Transverse colon (tissue), 4 donors: ENCODE results near the gene TMEM107. TPM values are rescaled to one million over a fixed set of nuclear protein-coding genes. Genes with fewer than 3 reads are reported as not detected.

Experiments
- DNase-seq: peaks from one replicate; pipeline ENCODE4 v3.0.0-alpha.2; 2019
- H3K27ac ChIP-seq, 4 donors: fragments of 200-600 bp; sonication (generic); 2 replicates each; pipeline ENCODE4 v1.5.1; 2016 to 2018; ENCODE audit warnings: inconsistent platforms in 4 of 4
- H3K27me3 ChIP-seq: fragments of 200-600 bp; sonication (generic); 2 replicates; pipeline ENCODE4 v1.5.1; 2017; ENCODE audit warnings: inconsistent platforms
- H3K36me3 ChIP-seq, 4 donors: fragments of 200-600 bp; sonication (generic); 2 replicates each; pipeline ENCODE4 v1.5.1; 2017 to 2019; ENCODE audit warnings: inconsistent platforms in 4 of 4
- H3K4me1 ChIP-seq, 4 donors: fragments of 200-600 bp; sonication (generic); 2 replicates each; pipeline ENCODE4 v1.5.1; 2017 to 2020; ENCODE audit warnings: inconsistent platforms in 4 of 4
- H3K4me3 ChIP-seq, 4 donors: fragments of 200-600 bp; sonication (generic); 1 replicate in 1 of 4; 2 replicates in 3 of 4; pipeline versions ENCODE4 v1.5.1 to v1.6.1; 2017 to 2019; ENCODE audit warnings: inconsistent platforms in 4 of 4
- H3K9me3 ChIP-seq, 2 donors: fragments of 200-600 bp; sonication (generic); 2 replicates each; pipeline ENCODE4 v1.5.1; 2017 to 2019; ENCODE audit warnings: inconsistent platforms in 2 of 2
- CTCF ChIP-seq, 5 experiments: fragments of 200-600 bp in 3 of 5; fragments of 450-650 bp in 2 of 5; sonication (generic) in 3 of 5; IDR thresholded peaks; 1 replicate in 2 of 5; 2 replicates in 3 of 5; pipeline ENCODE4 v1.5.1; 2016 to 2017; ENCODE audit warnings: antibody characterized with exemption in 5 of 5, inconsistent platforms in 3 of 5, mild to moderate bottlenecking in 2 of 5, moderate library complexity in 1 of 5
- EP300 ChIP-seq: sonication (generic); formaldehyde crosslinking; IDR thresholded peaks from one replicate; pipeline ENCODE4 v1.6.1; 2017; ENCODE audit warnings: antibody characterized with exemption, low read depth
- POLR2A ChIP-seq: fragments of 450-650 bp; IDR thresholded peaks from one replicate; pipeline ENCODE4 v1.6.1; 2016; ENCODE audit warnings: antibody characterized with exemption, mild to moderate bottlenecking, moderate library complexity
- POLR2AphosphoS5 ChIP-seq, 3 donors: sonication (generic); formaldehyde crosslinking; IDR thresholded peaks; one replicate each; pipeline ENCODE4 v1.6.1; 2016; ENCODE audit warnings: antibody characterized with exemption in 3 of 3
- WGBS, 2 donors: methylation state at CpG; one replicate each; pipeline ENCODE4 v1.1.5; 2018; ENCODE audit warnings: low coverage in 1 of 2; 5-methylcytosine and 5-hydroxymethylcytosine counted together
- in situ Hi-C, 4 donors: fragments of 200-750 bp; cut with MboI; loops; one replicate each; pipeline versions ENCODE4 v1.15.0 to v1.15.1; 2017; ENCODE audit warnings: low sequenced_read_pairs in 3 of 4, low pct_ligation_motif_present in 1 of 4, low pct_unique_long_range_greater_than_20kb in 1 of 4
- intact Hi-C: fragments of 100-400 bp; cut with DNase I; formaldehyde crosslinking; loops from one replicate; pipeline ENCODE4 v1.15.1; 2023; ENCODE audit warnings: low total_unique reads
- total RNA-seq, 4 donors: library from RNA; depleted of rRNA; stranded (reverse); fragments of >200 nt; gene quantifications; one replicate each; pipeline ENCODE4 v1.1.0, GENCODE V29; 2016

Gene TMEM107
- total RNA-seq, 4 donors from 2014 or later: 1.5 to 74.6 (median 18.3) TPM

GRCh38 chr17:8141741-8142140 is 34.4 kb downstream of the TMEM107 start:
- H3K36me3 ChIP-seq: peaks cover 0 to 70% (median 36%) of the 10 kb centered on the region in 4 donors
- intact Hi-C loops: no loop called here
- 81 to 90% methylated on average over 2 to 11 of the region's 11 CpGs for WGBS, 2 donors
- H3K27me3 ChIP-seq: no peaks in the 10 kb centered on the region
- H3K4me3 ChIP-seq: no peak overlapping the region
- in situ Hi-C loops: loop anchor here in 1 of 4 donors (25.0 kb wide), 1 partner anchor 904 kb away; the partner anchor contains the start of genes DVL2, GABARAP and PHF23
- DNase-seq: no peak
- H3K27ac ChIP-seq: peak overlapping the region; percentile 4 to 93 (median 20)
- no peaks in the 10 kb centered on the region for H3K9me3 ChIP-seq
- TF ChIP-seq POLR2AphosphoS5 (IDR thresholded peaks at IDR 0.05) (peak in 1 of 3 donors; percentile 16), EP300 (no peak)
- peaks cover 7 to 27% (median 19%) of the 10 kb centered on the region in 4 donors for H3K4me1 ChIP-seq

- 92% methylated on average over 7 of the region's 7 CpGs; no CpG with 5 or more reads in 1 of the 2 donors for WGBS, 2 donors
- in situ Hi-C loops (loop anchor here in 1 of 4 donors (25.0 kb wide), 1 partner anchor 904 kb away; the partner anchor contains the start of genes DVL2, GABARAP and PHF23), intact Hi-C loops (no loop called here)
- Histone ChIP-seq H3K4me1 (peaks cover 7 to 27% (median 19%) of the 10 kb centered on the region in 4 donors), H3K27me3 (no peaks in the 10 kb centered on the region), H3K9me3 (no peaks in the 10 kb centered on the region), H3K36me3 (peaks cover 0 to 64% (median 33%) of the 10 kb centered on the region in 4 donors), H3K4me3 (no peak overlapping the region), H3K27ac (peak overlapping the region in 3 of 4 donors; percentile 89 to 93 (median 92))
- TF ChIP-seq CTCF (IDR thresholded peaks at IDR 0.05): no peak
- peak in 1 of 3 donors; percentile 5 for TF ChIP-seq POLR2AphosphoS5 (IDR thresholded peaks at IDR 0.05)
- no peak for TF ChIP-seq POLR2A
- no peak for TF ChIP-seq EP300
- no peak for DNase-seq
Observed at GRCh38 chr17:8141045-8141444, 35.1 kb downstream of the TMEM107 start.

- H3K9me3 ChIP-seq: no peaks in the 10 kb centered on the region
- H3K4me1 ChIP-seq: peaks cover 7 to 27% (median 19%) of the 10 kb centered on the region in 4 donors
- intact Hi-C loops: no loop called here
- peak overlapping the region; percentile 86 to 93 (median 90) for H3K27ac ChIP-seq
- peak in 1 of 3 donors; percentile 6 for TF ChIP-seq POLR2AphosphoS5 (IDR thresholded peaks at IDR 0.05)
- TF ChIP-seq POLR2A: no peak
- no peak for TF ChIP-seq CTCF (IDR thresholded peaks at IDR 0.05)
- 88 to 89% methylated on average over 4 to 18 of the region's 18 CpGs for WGBS, 2 donors
- no peak overlapping the region for H3K4me3 ChIP-seq
- H3K36me3 ChIP-seq: peaks cover 0 to 57% (median 27%) of the 10 kb centered on the region in 4 donors
- in situ Hi-C loops: loop anchor here in 1 of 4 donors (25.0 kb wide), 1 partner anchor 903 kb away; the partner anchor contains the start of genes DVL2, GABARAP and PHF23
- no peak for DNase-seq
- H3K27me3 ChIP-seq: no peaks in the 10 kb centered on the region
Observed at GRCh38 chr17:8140065-8141029, 35.8 kb downstream of the TMEM107 start.

- WGBS, 2 donors: 0 to 1% methylated on average over 15 to 38 of the region's 46 CpGs
- peaks cover 7 to 27% (median 19%) of the 10 kb centered on the region in 4 donors for H3K4me1 ChIP-seq
Observed at GRCh38 chr17:8138672-8139371, 37.4 kb downstream of the TMEM107 start.

More at GRCh38 chr17:8138672-8139371, 37.4 kb downstream of the TMEM107 start:
- no peaks in the 10 kb centered on the region for H3K9me3 ChIP-seq
- no peaks in the 10 kb centered on the region for H3K27me3 ChIP-seq
- DNase-seq: peak; percentile 96
- peak overlapping the region in 2 of 4 donors; percentile 19 to 32 for H3K4me3 ChIP-seq
- H3K36me3 ChIP-seq: peaks cover 0 to 41% (median 19%) of the 10 kb centered on the region in 4 donors
- in situ Hi-C loops (loop anchor here in 1 of 4 donors (25.0 kb wide), 1 partner anchor 902 kb away; the partner anchor contains the start of genes DVL2, GABARAP and PHF23), intact Hi-C loops (no loop called here)
- TF ChIP-seq POLR2A (peak; percentile 74), POLR2AphosphoS5 (IDR thresholded peaks at IDR 0.05) (peak; percentile 79 to 88 (median 86)), CTCF (IDR thresholded peaks at IDR 0.05) (peak; percentile 83 to 98 (median 89)), EP300 (no peak)
- H3K27ac ChIP-seq: peak overlapping the region; percentile 86 to 93 (median 90)
